Measurements from ENCODE around the gene CNTN4.

DNA sequence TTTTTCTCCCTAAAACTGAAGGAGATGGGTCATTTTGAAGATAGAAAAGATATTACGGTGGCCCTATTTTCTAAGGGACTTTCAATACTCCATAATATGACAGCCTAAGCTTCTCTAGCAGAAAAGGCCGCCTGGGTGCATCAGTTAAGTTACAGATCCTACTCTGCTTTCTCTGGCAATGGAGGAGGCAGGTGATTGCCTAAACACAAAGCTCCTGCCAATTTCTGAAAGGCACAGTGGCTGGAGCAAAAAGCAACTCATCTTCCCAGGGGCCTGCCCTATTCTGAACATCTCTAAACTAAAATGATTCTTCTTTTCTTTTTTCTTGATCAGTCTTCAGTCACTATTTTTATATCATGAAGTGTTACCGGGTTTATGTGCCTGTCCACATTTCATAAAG lies 276.7 kb downstream of the CNTN4 start:
- TF ChIP-seq, protein P1, sequence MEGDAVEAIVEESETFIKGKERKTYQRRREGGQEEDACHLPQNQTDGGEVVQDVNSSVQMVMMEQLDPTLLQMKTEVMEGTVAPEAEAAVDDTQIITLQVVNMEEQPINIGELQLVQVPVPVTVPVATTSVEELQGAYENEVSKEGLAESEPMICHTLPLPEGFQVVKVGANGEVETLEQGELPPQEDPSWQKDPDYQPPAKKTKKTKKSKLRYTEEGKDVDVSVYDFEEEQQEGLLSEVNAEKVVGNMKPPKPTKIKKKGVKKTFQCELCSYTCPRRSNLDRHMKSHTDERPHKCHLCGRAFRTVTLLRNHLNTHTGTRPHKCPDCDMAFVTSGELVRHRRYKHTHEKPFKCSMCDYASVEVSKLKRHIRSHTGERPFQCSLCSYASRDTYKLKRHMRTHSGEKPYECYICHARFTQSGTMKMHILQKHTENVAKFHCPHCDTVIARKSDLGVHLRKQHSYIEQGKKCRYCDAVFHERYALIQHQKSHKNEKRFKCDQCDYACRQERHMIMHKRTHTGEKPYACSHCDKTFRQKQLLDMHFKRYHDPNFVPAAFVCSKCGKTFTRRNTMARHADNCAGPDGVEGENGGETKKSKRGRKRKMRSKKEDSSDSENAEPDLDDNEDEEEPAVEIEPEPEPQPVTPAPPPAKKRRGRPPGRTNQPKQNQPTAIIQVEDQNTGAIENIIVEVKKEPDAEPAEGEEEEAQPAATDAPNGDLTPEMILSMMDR (conservative IDR thresholded peaks at IDR 0.05; ENCODE audit: low read depth, low read length): no peak
- TF ChIP-seq EZH2 (IDR thresholded peaks at IDR 0.05; ENCODE audit: borderline replicate concordance, low read depth, low read length, poor library complexity, severe bottlenecking): no peak

Data from A673 (cell line).